Uterus (tissue), 4 donors: ENCODE measurements around the gene PCDH9. TPM values are rescaled to one million over a fixed set of nuclear protein-coding genes. Genes with fewer than 3 reads are reported as not detected.

ENCODE experiments used
- DNase-seq, 2 donors: peaks; one replicate each; pipeline ENCODE4 v3.0.0-alpha.2; 2019 to 2020
- H3K27ac ChIP-seq, 2 donors: fragments of 200-600 bp; sonication (generic); 1 replicate in 1 of 2; 2 replicates in 1 of 2; pipeline ENCODE4 v1.5.1; 2016 to 2018
- H3K27me3 ChIP-seq, 2 donors: fragments of 200-600 bp; sonication (generic); one replicate each; pipeline ENCODE4 v1.5.1; 2018 to 2019; ENCODE audit warnings: control low read depth in 1 of 2
- H3K36me3 ChIP-seq, 2 donors: fragments of 200-600 bp; sonication (generic); one replicate each; pipeline ENCODE4 v1.5.1; 2019; ENCODE audit warnings: control low read depth in 1 of 2
- H3K4me1 ChIP-seq, 2 donors: fragments of 200-600 bp; sonication (generic); one replicate each; pipeline ENCODE4 v1.5.1; 2018 to 2019; ENCODE audit warnings: control low read depth in 1 of 2
- H3K4me3 ChIP-seq, 2 donors: fragments of 200-600 bp; sonication (generic); 1 replicate in 1 of 2; 2 replicates in 1 of 2; pipeline ENCODE4 v1.5.1; 2018 to 2019; ENCODE audit warnings: mild to moderate bottlenecking in 1 of 2
- H3K9me3 ChIP-seq, 2 donors: fragments of 200-600 bp; sonication (generic); one replicate each; pipeline ENCODE4 v1.5.1; 2019; ENCODE audit warnings: control low read depth in 1 of 2
- CTCF ChIP-seq, 4 experiments: fragments of 200-600 bp in 2 of 4; fragments of 450-650 bp in 2 of 4; sonication (generic) in 2 of 4; IDR thresholded peaks; one replicate each; pipeline ENCODE4 v1.5.1; 2016 to 2019; ENCODE audit warnings: antibody characterized with exemption in 4 of 4, mild to moderate bottlenecking in 2 of 4, moderate library complexity in 1 of 4
- POLR2A ChIP-seq, 2 donors: fragments of 450-650 bp; IDR thresholded peaks; one replicate each; pipeline ENCODE4 v1.6.1; 2016; ENCODE audit warnings: antibody characterized with exemption in 2 of 2, mild to moderate bottlenecking in 1 of 2, moderate library complexity in 1 of 2
- intact Hi-C: fragments of 100-400 bp; cut with DNase I; formaldehyde crosslinking; loops from one replicate; pipeline ENCODE4 v1.15.1; 2023; ENCODE audit warnings: low total_unique reads
- total RNA-seq, 4 donors: library from RNA; depleted of rRNA in 3 of 4; stranded (reverse); fragments of >200 nt in 3 of 4; gene quantifications; one replicate each; pipeline versions ENCODE4 v1.1.0 to v1.2.4, GENCODE V29; 2014 to 2023
- donor health status: DM: yes; HTN: yes; CAD: no.

PCDH9 gene
- total RNA-seq, 4 donors from 2014 or later, result 0.51 to 45.7 (median 2.1) TPM

GRCh38 chr13:67230404-67231288 is 510 bp upstream of the PCDH9 start:
- TF ChIP-seq CTCF (IDR thresholded peaks at IDR 0.05) (peak in 2 of 4 experiments; percentile 22 to 32), POLR2A (IDR thresholded peaks at IDR 0.05) (peak in 1 of 2 donors; percentile 59)

GRCh38 chr13:67228916-67229315 is 1.2 kb downstream of the PCDH9 start:
- Histone ChIP-seq H3K36me3 (no peaks in the 10 kb centered on the region), H3K4me3 (no peak overlapping the region), H3K27me3 (no peaks in the 10 kb centered on the region), H3K9me3 (no peaks in the 10 kb centered on the region), H3K4me1 (no peaks in the 10 kb centered on the region), H3K27ac (no peak overlapping the region)
- no peak for TF ChIP-seq POLR2A (IDR thresholded peaks at IDR 0.05)
- no peak for TF ChIP-seq CTCF (IDR thresholded peaks at IDR 0.05)
- intact Hi-C loops, result no loop called here
- no peak for DNase-seq

More at GRCh38 chr13:67230404-67231288, 510 bp upstream of the PCDH9 start:
- intact Hi-C loops, result no loop called here
- H3K4me1 ChIP-seq, result no peaks in the 10 kb centered on the region
- peak overlapping the region; percentile 63 to 64 for H3K4me3 ChIP-seq
- H3K27me3 ChIP-seq, result no peaks in the 10 kb centered on the region
- peak overlapping the region; percentile 63 to 76 for H3K27ac ChIP-seq
- no peaks in the 10 kb centered on the region for H3K36me3 ChIP-seq
- no peaks in the 10 kb centered on the region for H3K9me3 ChIP-seq
- peak; percentile 32 to 96 for DNase-seq

DNA sequence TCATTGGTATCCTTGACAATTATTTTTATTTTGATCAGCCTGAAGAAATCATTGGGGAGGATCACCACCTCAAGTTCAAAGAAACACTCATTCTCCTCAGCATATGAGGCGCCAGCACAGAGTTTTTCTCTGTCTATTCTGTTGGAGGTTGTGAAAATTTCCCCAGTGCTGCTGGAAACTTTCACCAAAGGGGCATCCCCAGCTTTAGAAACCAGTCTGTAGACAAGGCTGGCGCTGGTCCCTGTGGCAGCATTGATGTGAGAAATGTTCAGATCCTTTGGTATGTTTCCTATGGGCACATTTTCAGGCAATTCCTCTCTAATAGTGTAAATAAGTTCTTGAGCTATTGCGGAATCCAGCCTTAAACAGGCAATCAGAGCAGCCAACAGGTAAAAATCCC is 2.1 kb downstream of the PCDH9 start:
- H3K27ac ChIP-seq, result no peak overlapping the region
- DNase-seq, result no peak
- TF ChIP-seq POLR2A (IDR thresholded peaks at IDR 0.05), result no peak
- no peak for TF ChIP-seq CTCF (IDR thresholded peaks at IDR 0.05)
- intact Hi-C loops, result no loop called here
- H3K27me3 ChIP-seq, result no peaks in the 10 kb centered on the region
- H3K4me1 ChIP-seq, result no peaks in the 10 kb centered on the region
- H3K4me3 ChIP-seq, result no peak overlapping the region
- H3K36me3 ChIP-seq, result no peaks in the 10 kb centered on the region
- H3K9me3 ChIP-seq, result no peaks in the 10 kb centered on the region

GRCh38 chr13:67227131-67227983 is 2.8 kb downstream of the PCDH9 start:
- intact Hi-C loops, result no loop called here
- TF ChIP-seq POLR2A (IDR thresholded peaks at IDR 0.05), result no peak
- no peak for TF ChIP-seq CTCF (IDR thresholded peaks at IDR 0.05)
- Histone ChIP-seq H3K27ac (no peak overlapping the region), H3K4me1 (no peaks in the 10 kb centered on the region), H3K27me3 (no peaks in the 10 kb centered on the region), H3K9me3 (no peaks in the 10 kb centered on the region), H3K36me3 (no peaks in the 10 kb centered on the region), H3K4me3 (no peak overlapping the region)
- DNase-seq, result no peak

GRCh38 chr13:67226696-67227095 is 3.4 kb downstream of the PCDH9 start:
- Histone ChIP-seq H3K27me3 (no peaks in the 10 kb centered on the region), H3K4me1 (no peaks in the 10 kb centered on the region), H3K36me3 (no peaks in the 10 kb centered on the region), H3K9me3 (no peaks in the 10 kb centered on the region), H3K4me3 (no peak overlapping the region), H3K27ac (no peak overlapping the region)
- intact Hi-C loops, result no loop called here
- DNase-seq, result no peak
- TF ChIP-seq CTCF (IDR thresholded peaks at IDR 0.05), result no peak
- no peak for TF ChIP-seq POLR2A (IDR thresholded peaks at IDR 0.05)
